ENCODE data around the gene ATP2A3.

ATP2A3 gene

GRCh38 chr17:3925684-3926485, 38.4 kb downstream of the ATP2A3 start:
- DNase-seq, result no peak

GRCh38 chr17:3924512-3925350, 39.5 kb downstream of the ATP2A3 start:
- no peak for DNase-seq

GRCh38 chr17:3923466-3924190, 40.6 kb downstream of the ATP2A3 start:
- no peak for DNase-seq

GRCh38 chr17:3922765-3923164, 41.5 kb downstream of the ATP2A3 start:
- no peak for DNase-seq

- no peak for DNase-seq
Measured at GRCh38 chr17:3921502-3922319, 42.5 kb downstream of the ATP2A3 start.

GRCh38 chr17:3921006-3921405, 43.2 kb downstream of the ATP2A3 start:
- DNase-seq, result no peak

GRCh38 chr17:3919123-3919624, 45.1 kb downstream of the ATP2A3 start:
- no peak for DNase-seq

GRCh38 chr17:3918372-3919122, 45.7 kb downstream of the ATP2A3 start:
- no peak for DNase-seq

- DNase-seq, result no peak
Measured at GRCh38 chr17:3917391-3917931, 46.8 kb downstream of the ATP2A3 start.

- no peak for DNase-seq
Measured at GRCh38 chr17:3916825-3917224, 47.4 kb downstream of the ATP2A3 start.

- DNase-seq, result no peak
Measured at GRCh38 chr17:3915995-3916696, 48.1 kb downstream of the ATP2A3 start, which contains the start of gene P2RX1. Gene P2RX1 (minus strand): TSS chr17:3916465. CDS start chr17:3916225, 240 bp downstream.

GRCh38 chr17:3915581-3915994, 48.6 kb downstream of the ATP2A3 start:
- DNase-seq, result no peak

- no peak for DNase-seq
Measured at GRCh38 chr17:3914312-3914670, 49.9 kb downstream of the ATP2A3 start.

GRCh38 chr17:3913531-3914311, 50.5 kb downstream of the ATP2A3 start:
- DNase-seq, result peak; percentile 63 to 72 (median 66)

GRCh38 chr17:3912827-3913226, 51.4 kb downstream of the ATP2A3 start:
- no peak for DNase-seq

- peak in 2 of 4 experiments; percentile 21 to 33 for DNase-seq
Measured at GRCh38 chr17:3911271-3912053, 52.8 kb downstream of the ATP2A3 start.

GRCh38 chr17:3910420-3911270, 53.6 kb downstream of the ATP2A3 start:
- no peak for DNase-seq

- DNase-seq, result no peak
Measured at GRCh38 chr17:3909257-3909656, 55.0 kb downstream of the ATP2A3 start.
